Mesothelial cell of epicardium (in vitro differentiated cells): Measurements from ENCODE around the gene TM7SF2. TPM values are rescaled to one million over a fixed set of nuclear protein-coding genes. Genes with fewer than 3 reads are reported as not detected.
A peak's percentile ranks its signal among the peaks of the same experiment; 100 is the strongest.
"Not testable (repeated sequence)": the region's sequence is repeated elsewhere in the genome, so short reads cannot be mapped to it uniquely, and the experiment has no call there.

ENCODE experiments used
- DNase-seq, 2 experiments: peaks; one replicate each; pipeline ENCODE4 v3.0.0; 2021; ENCODE audit warnings: low spot score in 2 of 2; ENCODE audit not compliant: unreplicated experiment in 2 of 2
- H3K27ac Mint-ChIP-seq: 2 replicates; pipeline ENCODE4 v1.8.0; 2021; ENCODE audit warnings: mixed read lengths
- H3K27me3 Mint-ChIP-seq: 2 replicates; pipeline ENCODE4 v1.8.0; 2021; ENCODE audit warnings: low read depth, mixed read lengths
- H3K36me3 Mint-ChIP-seq: 2 replicates; pipeline ENCODE4 v1.8.0; 2021; ENCODE audit warnings: mixed read lengths
- H3K4me1 Mint-ChIP-seq: 2 replicates; pipeline ENCODE4 v1.8.0; 2021; ENCODE audit warnings: mixed read lengths
- H3K4me3 Mint-ChIP-seq: 2 replicates; pipeline ENCODE4 v1.8.0; 2021; ENCODE audit warnings: mild to moderate bottlenecking, moderate library complexity, mixed read lengths
- H3K9me3 Mint-ChIP-seq: 2 replicates; pipeline ENCODE4 v1.8.0; 2021; ENCODE audit warnings: mixed read lengths
- CTCF ChIP-seq: fragments of 200-600 bp; sonication (generic); IDR thresholded peaks from one replicate; pipeline ENCODE4 v1.5.0; 2021; ENCODE audit warnings: antibody characterized with exemption; ENCODE audit not compliant: unreplicated experiment
- total RNA-seq: library from RNA; stranded (reverse); gene quantifications from 3 replicates; pipeline ENCODE4 v1.2.1, GENCODE V29; 2021

The TM7SF2 gene
- total RNA-seq, 1 donor from 2014 or later = 74.2 TPM

GRCh38 chr11:65117206-65118096 lies 5.8 kb downstream of the TM7SF2 start, which contains the start of gene ZNHIT2:
TSS of gene ZNHIT2 (minus strand) at chr11:65117701. CDS start at chr11:65117653, 48 bp downstream.
- Mint-ChIP-seq H3K27me3 (no peaks in the 10 kb centered on the region), H3K9me3 (no peaks in the 10 kb centered on the region), H3K4me3 (peak within 1 kb of the TSS; percentile 85), H3K4me1 (peaks cover 37% of the 10 kb centered on the region), H3K36me3 (peaks cover 10% of the 10 kb centered on the region), H3K27ac (peak within 1 kb of the TSS; percentile 96)
- peak; percentile 99 to 100 for DNase-seq
- peak; percentile 99 for TF ChIP-seq CTCF

- Mint-ChIP-seq H3K9me3 (no peaks in the 10 kb centered on the region), H3K4me3 (peak overlapping the region; percentile 85)
- TF ChIP-seq CTCF = peak; percentile 70
Observed at GRCh38 chr11:65118097-65118837, 6.6 kb downstream of the TM7SF2 start.

GRCh38 chr11:65118891-65119669 lies 7.4 kb downstream of the TM7SF2 start:
- Mint-ChIP-seq H3K4me3 (peak overlapping the region; percentile 32), H3K27ac (peak overlapping the region; percentile 96), H3K36me3 (peaks cover 10% of the 10 kb centered on the region), H3K4me1 (peaks cover 32% of the 10 kb centered on the region)
- not testable (repeated sequence) for H3K9me3 Mint-ChIP-seq, DNase-seq, H3K27me3 Mint-ChIP-seq

More at GRCh38 chr11:65118097-65118837, 6.6 kb downstream of the TM7SF2 start:
- Mint-ChIP-seq H3K27me3 (no peaks in the 10 kb centered on the region), H3K36me3 (peaks cover 10% of the 10 kb centered on the region), H3K4me1 (peaks cover 39% of the 10 kb centered on the region), H3K27ac (peak overlapping the region; percentile 96)
- no peak for DNase-seq

- no peak for DNase-seq
- H3K4me3 Mint-ChIP-seq = peak overlapping the region; percentile 99
- peak overlapping the region; percentile 21 for H3K27ac Mint-ChIP-seq
- H3K4me1 Mint-ChIP-seq = peaks cover 33% of the 10 kb centered on the region
- TF ChIP-seq CTCF = no peak
- no peaks in the 10 kb centered on the region for H3K9me3 Mint-ChIP-seq
- no peaks in the 10 kb centered on the region for H3K27me3 Mint-ChIP-seq
- H3K36me3 Mint-ChIP-seq = peaks cover 12% of the 10 kb centered on the region
Observed at GRCh38 chr11:65119670-65119995, 8.0 kb downstream of the TM7SF2 start.

- peak overlapping the region; percentile 99 for H3K4me3 Mint-ChIP-seq
- DNase-seq = no peak
- no peaks in the 10 kb centered on the region for H3K9me3 Mint-ChIP-seq
- TF ChIP-seq CTCF = no peak
- peaks cover 33% of the 10 kb centered on the region for H3K4me1 Mint-ChIP-seq
- peaks cover 12% of the 10 kb centered on the region for H3K36me3 Mint-ChIP-seq
- no peaks in the 10 kb centered on the region for H3K27me3 Mint-ChIP-seq
- H3K27ac Mint-ChIP-seq = peak overlapping the region; percentile 99
Observed at GRCh38 chr11:65120831-65121230, 9.2 kb downstream of the TM7SF2 start.
